Right atrium auricular region (tissue), 2 donors: ENCODE measurements around the gene APOBEC3A. TPM values are rescaled to one million over a fixed set of nuclear protein-coding genes. Genes with fewer than 3 reads are reported as not detected.
"Not testable (repeated sequence)": the region's sequence is repeated elsewhere in the genome, so short reads cannot be mapped to it uniquely, and the experiment has no call there.

Experiments
- DNase-seq: peaks from one replicate; pipeline ENCODE4 v3.0.0-alpha.2; 2019; ENCODE audit warnings: low spot score
- H3K27ac ChIP-seq, 2 donors: fragments of 200-600 bp; sonication (generic); 1 replicate in 1 of 2; 2 replicates in 1 of 2; pipeline ENCODE4 v1.5.1; 2016 to 2019
- H3K27me3 ChIP-seq, 2 donors: fragments of 200-600 bp; sonication (generic); one replicate each; pipeline versions ENCODE4 v1.5.1 to v1.6.0; 2017 to 2019
- H3K36me3 ChIP-seq: fragments of 200-600 bp; sonication (generic); one replicate; pipeline ENCODE4 v1.5.1; 2016
- H3K4me1 ChIP-seq, 2 donors: fragments of 200-600 bp; sonication (generic); one replicate each; pipeline versions ENCODE4 v1.5.1 to v1.6.0; 2017 to 2019
- H3K4me3 ChIP-seq, 2 donors: fragments of 200-600 bp; sonication (generic); 1 replicate in 1 of 2; 2 replicates in 1 of 2; pipeline ENCODE4 v1.5.1; 2017 to 2019; ENCODE audit warnings: mild to moderate bottlenecking in 1 of 2, moderate library complexity in 1 of 2
- H3K9me3 ChIP-seq, 2 donors: fragments of 200-600 bp; sonication (generic); one replicate each; pipeline ENCODE4 v1.5.1; 2019
- total RNA-seq, 2 donors: library from RNA; depleted of rRNA; stranded (reverse); fragments of >200 nt; gene quantifications; one replicate each; pipeline ENCODE4 v1.1.0, GENCODE V29; 2016
- TF ChIP-seq, protein P1 (sequence below), 2 donors: fragments of 200-600 bp; sonication (generic); IDR thresholded peaks; one replicate each; pipeline ENCODE4 v1.5.1; 2019; ENCODE audit warnings: antibody characterized with exemption in 2 of 2

APOBEC3A gene
- total RNA-seq, 2 donors from 2014 or later = 1.1 TPM; not detected in 1

- TF ChIP-seq, protein P1, sequence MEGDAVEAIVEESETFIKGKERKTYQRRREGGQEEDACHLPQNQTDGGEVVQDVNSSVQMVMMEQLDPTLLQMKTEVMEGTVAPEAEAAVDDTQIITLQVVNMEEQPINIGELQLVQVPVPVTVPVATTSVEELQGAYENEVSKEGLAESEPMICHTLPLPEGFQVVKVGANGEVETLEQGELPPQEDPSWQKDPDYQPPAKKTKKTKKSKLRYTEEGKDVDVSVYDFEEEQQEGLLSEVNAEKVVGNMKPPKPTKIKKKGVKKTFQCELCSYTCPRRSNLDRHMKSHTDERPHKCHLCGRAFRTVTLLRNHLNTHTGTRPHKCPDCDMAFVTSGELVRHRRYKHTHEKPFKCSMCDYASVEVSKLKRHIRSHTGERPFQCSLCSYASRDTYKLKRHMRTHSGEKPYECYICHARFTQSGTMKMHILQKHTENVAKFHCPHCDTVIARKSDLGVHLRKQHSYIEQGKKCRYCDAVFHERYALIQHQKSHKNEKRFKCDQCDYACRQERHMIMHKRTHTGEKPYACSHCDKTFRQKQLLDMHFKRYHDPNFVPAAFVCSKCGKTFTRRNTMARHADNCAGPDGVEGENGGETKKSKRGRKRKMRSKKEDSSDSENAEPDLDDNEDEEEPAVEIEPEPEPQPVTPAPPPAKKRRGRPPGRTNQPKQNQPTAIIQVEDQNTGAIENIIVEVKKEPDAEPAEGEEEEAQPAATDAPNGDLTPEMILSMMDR (IDR thresholded peaks at IDR 0.05) = no peak
- peak within 1 kb of the TSS in 1 of 2 donors; percentile 26 for H3K27ac ChIP-seq
- H3K27me3 ChIP-seq = no peaks in the 10 kb centered on the region
- H3K36me3 ChIP-seq = no peaks in the 10 kb centered on the region
- peak; percentile 92 for DNase-seq
- H3K4me1 ChIP-seq = no peaks in the 10 kb centered on the region
- peak within 1 kb of the TSS in 1 of 2 donors; percentile 24 for H3K4me3 ChIP-seq
- H3K9me3 ChIP-seq = no peaks in the 10 kb centered on the region
These were observed 24.9 kb downstream of the APOBEC3A start, which contains the start of gene APOBEC3B for GRCh38 chr22:38981992-38982927. TSS of gene APOBEC3B (plus strand) at chr22:38982347. CDS start at chr22:38982454, 107 bp downstream.

GRCh38 chr22:38984224-38984623, 26.8 kb downstream of the APOBEC3A start:
- Histone ChIP-seq H3K36me3 (no peaks in the 10 kb centered on the region), H3K4me1 (no peaks in the 10 kb centered on the region), H3K9me3 (no peaks in the 10 kb centered on the region), H3K27ac (no peak overlapping the region), H3K4me3 (no peak overlapping the region), H3K27me3 (no peaks in the 10 kb centered on the region)
- no peak for DNase-seq
- TF ChIP-seq, protein P1 (IDR thresholded peaks at IDR 0.05) = no peak

GRCh38 chr22:38984784-38985757, 27.7 kb downstream of the APOBEC3A start:
- H3K9me3 ChIP-seq, H3K36me3 ChIP-seq, H3K4me3 ChIP-seq, H3K4me1 ChIP-seq, DNase-seq, H3K27me3 ChIP-seq, H3K27ac ChIP-seq: not testable (repeated sequence)

DNA sequence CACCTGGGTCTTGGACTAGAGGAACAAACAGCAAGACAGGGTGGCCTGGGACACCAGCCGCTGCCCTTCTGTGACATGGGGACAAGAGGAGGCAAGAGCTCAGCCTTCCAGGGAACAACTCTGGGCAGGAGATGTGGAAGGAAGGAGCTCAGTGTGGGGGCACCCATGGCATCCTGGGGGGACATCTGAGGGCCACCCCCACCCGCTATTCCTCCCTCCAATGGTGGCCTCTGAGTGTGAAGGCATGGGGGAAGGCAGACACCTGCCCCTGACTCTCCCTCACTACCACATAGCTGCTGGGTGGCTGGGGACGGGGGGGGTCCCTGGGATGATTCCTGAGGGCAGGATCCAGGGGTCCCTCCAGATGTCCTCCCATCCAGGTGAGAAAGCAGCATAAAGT, 29.2 kb downstream of the APOBEC3A start:
- H3K4me1 ChIP-seq = no peaks in the 10 kb centered on the region
- no peaks in the 10 kb centered on the region for H3K27me3 ChIP-seq
- TF ChIP-seq, protein P1 (IDR thresholded peaks at IDR 0.05) = no peak
- no peaks in the 10 kb centered on the region for H3K9me3 ChIP-seq
- no peak overlapping the region for H3K27ac ChIP-seq
- no peaks in the 10 kb centered on the region for H3K36me3 ChIP-seq
- DNase-seq = no peak
- H3K4me3 ChIP-seq = no peak overlapping the region

GRCh38 chr22:38987171-38987895, 29.9 kb downstream of the APOBEC3A start:
- H3K4me3 ChIP-seq = no peak overlapping the region
- H3K27me3 ChIP-seq = no peaks in the 10 kb centered on the region
- no peaks in the 10 kb centered on the region for H3K4me1 ChIP-seq
- H3K36me3 ChIP-seq = no peaks in the 10 kb centered on the region
- no peak overlapping the region for H3K27ac ChIP-seq
- no peaks in the 10 kb centered on the region for H3K9me3 ChIP-seq
- TF ChIP-seq, protein P1 (IDR thresholded peaks at IDR 0.05) = no peak
- no peak for DNase-seq
